HG03432 (cell line): ENCODE results near the gene FITM2.
A peak's percentile ranks its signal among the peaks of the same experiment; 100 is the strongest.
"Not testable (repeated sequence)": the region's sequence is repeated elsewhere in the genome, so short reads cannot be mapped to it uniquely, and the experiment has no call there.

Experiments used
- ATAC-seq: cut with Tn5 transposase; IDR thresholded peaks from one replicate; pipeline ENCODE4 v1.9.1; 2021; ENCODE audit warnings: mild to moderate bottlenecking, moderate library complexity; ENCODE audit not compliant: unreplicated experiment

FITM2 gene

DNA sequence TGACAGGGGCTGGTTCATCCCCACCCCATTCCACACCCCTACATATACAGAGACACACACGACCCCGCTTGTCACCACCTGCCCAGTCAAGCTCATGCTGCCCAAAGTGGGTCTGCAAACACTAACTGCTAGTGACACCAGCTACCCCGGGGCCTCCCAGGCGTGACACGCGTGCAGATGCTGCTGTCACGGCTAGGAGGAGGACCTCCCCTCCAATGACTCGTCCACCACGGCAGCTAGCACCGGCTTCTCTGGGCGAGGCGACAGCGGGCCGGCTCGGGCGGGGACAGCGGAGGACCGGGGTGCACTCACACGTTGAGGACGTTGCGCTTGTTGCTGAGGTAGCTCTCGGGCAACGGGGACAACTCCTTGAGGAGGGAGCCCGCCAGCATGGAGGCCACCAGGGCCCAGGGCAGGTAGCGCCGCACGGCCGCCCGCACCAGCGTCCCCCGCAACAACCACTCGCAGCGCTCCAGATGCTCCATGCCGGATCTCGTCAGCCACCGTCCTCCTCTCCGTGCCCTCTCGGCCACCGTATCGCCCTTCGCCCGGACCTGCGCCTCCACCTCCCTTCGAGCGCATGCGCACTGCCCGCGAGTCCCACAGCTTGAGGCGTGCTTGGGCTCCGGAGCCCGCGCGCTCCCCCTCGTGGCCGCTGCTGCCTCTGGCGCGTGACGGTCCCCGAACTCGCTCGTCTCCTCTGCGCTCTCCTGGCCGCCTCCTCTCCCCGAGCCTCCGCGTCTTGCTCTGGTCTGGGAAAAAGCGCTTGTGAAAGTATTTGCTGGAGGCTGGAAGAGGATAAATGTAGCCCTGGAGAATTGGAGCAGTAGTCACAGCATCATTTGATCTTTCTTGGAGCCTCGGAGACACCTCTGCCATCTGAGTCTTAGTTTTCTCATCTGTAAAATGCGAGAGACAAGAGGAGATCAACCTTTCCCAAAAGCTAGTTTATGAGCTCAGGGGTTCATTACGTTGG, at the start of gene FITM2:
Gene FITM2 (minus strand): TSS at position 539 of the 976 bp plus-strand sequence. CDS start 54 bp downstream, at position 485.
- peak; percentile 92 for ATAC-seq

GRCh38 chr20:44360221-44360620, 49.2 kb upstream of the FITM2 start:
- ATAC-seq = no peak

DNA sequence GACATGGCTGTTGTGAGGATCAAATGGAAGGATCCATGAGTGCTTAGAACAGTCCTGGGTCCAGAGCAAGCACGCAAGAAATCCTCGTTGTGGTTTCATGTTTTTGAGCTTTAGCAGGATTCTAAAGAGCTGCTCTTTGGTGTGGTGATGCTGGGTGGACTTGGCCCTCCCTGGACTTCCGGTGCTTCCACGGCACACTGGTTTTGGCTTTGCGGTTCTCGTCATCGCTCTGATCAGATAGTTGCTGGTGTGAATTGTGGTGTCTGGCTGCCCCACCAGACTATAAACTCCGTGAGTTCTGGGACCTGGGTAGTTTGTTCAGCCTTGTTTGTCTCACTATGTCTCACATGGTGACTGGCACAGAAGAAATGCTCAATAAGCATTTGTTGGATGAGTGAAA, 47.8 kb upstream of the FITM2 start:
- ATAC-seq = no peak

- ATAC-seq = no peak
Observed at GRCh38 chr20:44357555-44358125, 46.6 kb upstream of the FITM2 start.

DNA sequence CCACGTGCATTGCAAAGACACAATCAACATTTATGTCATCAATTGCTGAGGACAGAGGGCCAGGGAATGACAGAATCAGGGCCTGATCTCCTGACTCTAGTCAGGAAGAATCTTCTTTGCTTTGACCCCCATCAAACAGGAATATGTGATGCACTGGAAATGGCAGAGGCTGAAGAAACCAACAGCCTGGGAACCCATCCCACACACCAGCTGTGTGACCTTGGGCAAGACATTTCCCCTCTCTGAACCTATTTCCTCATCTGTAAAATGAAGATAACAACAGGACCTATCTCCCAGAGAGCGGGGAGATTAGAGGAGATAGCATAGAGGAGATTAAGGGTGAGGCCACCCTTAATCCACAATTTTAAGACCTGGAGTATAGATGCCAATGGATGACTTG, 46.0 kb upstream of the FITM2 start:
- ATAC-seq = no peak

GRCh38 chr20:44356353-44356723, 45.3 kb upstream of the FITM2 start:
- ATAC-seq = no peak

DNA sequence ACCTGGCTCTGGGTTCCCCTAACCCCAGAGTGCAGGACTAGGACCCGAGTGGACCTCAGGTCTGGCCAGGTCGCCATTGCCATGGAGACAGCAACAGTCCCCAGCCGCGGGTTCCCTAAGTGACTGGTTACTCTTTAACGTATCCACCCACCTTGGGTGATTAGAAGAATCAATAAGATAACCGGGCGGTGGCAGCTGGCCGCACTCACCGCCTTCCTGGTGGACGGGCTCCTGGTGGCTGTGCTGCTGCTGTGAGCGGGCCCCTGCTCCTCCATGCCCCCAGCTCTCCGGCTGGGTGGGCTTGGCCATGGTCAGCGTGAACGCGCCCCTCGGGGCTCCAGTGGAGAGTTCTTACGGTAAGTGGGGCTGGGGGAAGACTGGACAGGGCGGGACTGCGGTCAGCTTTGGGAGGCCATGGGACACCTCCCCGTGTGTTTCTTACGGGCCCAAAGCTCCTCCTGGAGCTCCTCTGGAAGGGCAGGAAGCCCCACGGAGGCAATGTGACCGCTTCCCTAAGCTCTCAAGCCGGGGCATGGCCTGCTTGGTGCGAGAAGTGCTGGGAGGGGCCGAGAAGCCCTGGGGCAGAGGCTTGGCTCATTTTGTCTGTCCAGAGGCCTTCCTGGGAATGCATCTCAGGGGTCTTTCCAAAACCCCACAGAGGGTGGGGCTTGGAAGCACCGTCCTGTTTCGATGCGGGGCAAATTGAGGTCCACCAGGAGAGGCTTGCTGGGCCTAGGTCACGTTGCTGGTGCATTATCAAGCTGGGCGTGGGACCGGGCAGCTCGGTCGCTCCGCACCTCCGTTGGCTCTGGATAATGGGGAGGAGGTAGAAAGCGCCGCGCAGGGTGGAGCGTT, 44.7 kb upstream of the FITM2 start, which contains the start of gene HNF4A:
Gene HNF4A (plus strand): TSS at position 202 of the 855 bp plus-strand sequence. CDS start 106 bp downstream, at position 308.
- ATAC-seq = no peak

- no peak for ATAC-seq
Observed at GRCh38 chr20:44354979-44355497, 44.0 kb upstream of the FITM2 start.

DNA sequence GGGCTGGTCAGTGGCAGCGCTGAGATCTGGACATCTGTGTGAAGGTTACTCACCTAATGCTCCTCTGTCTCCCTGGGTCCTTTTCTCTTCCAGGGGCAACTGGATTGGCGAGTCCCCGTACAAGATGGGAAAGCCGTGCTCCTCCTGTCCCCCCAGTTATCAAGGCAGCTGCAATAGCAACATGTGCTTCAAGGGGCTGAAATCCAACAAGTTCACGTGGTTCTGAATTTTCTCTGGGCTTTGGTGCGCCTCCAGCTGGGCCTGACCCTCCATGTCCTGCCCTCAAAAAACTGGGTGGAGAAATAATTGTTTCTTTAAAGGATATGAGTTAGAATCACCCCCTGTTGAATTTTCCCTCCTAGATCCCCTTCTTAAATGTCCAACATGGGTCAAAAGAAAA, 39.6 kb upstream of the FITM2 start:
- ATAC-seq = no peak

- no peak for ATAC-seq
Observed at GRCh38 chr20:44349349-44349748, 38.3 kb upstream of the FITM2 start.

DNA sequence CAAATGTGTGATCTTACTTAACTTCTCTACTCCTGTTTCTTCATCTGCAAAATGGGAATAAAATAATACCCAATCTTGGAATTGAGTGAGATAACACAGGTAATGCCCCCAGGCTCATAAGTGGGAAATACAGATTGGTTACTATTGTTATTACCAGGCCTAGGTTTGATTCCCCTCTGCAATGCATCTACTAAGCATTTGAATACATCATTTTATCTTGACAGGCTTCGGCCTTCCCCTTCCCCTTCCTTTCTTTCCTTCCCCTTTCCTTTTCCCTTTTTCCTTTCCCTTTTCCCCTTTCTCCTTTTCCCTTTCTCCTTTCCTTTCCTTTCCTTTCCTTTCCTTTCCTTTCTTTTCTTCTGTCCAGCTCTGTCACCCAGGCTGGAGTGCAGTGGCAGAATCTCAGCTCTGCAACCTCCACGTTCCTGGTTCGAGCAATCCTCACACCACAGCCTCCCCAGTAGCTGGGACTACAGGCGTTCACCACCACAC, 37.2 kb upstream of the FITM2 start:
- no peak for ATAC-seq

- ATAC-seq = not testable (repeated sequence)
Observed at GRCh38 chr20:44345941-44346340, 34.9 kb upstream of the FITM2 start.

DNA sequence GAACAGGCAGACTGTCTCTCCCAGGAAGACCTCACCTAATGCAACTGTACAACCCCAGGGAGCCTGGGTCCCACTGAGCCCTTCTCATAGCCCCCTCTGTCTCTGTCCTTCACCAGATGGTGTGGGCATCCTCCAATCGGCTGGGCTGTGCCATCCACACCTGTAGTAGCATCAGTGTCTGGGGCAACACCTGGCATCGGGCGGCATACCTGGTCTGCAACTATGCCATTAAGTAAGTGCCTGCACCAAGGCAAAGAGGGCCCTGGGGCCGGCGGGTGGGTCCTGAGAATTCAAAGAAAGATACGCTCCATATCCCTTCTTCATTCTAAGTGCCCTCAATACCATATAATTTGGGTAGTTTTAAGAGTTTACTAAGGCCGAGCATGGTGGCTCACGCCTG, 34.1 kb upstream of the FITM2 start:
- no peak for ATAC-seq

GRCh38 chr20:44344723-44345122, 33.7 kb upstream of the FITM2 start:
- ATAC-seq = no peak

- ATAC-seq = no peak
Observed at GRCh38 chr20:44343162-44343675, 32.2 kb upstream of the FITM2 start.

DNA sequence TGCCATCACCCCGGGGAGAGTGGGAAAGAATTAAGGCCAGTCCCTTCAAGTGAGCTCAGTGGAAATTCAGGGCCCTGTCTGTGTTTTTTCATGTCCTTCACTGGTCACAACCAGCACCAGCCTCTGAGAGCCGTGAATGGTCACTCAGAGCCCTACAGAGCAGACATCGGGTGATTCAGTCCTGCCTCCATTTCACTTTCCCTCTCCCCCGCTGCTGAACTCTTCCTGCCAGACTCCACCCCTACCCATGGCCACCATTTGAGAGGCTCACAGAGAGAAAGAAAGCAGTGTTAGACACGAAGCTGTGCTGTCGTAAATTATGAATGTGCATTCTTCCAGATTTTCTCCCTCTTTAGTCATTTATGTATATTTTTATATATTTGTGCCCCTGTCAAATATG, 31.2 kb upstream of the FITM2 start:
- no peak for ATAC-seq

GRCh38 chr20:44336725-44337380, 25.9 kb upstream of the FITM2 start, which contains the start of gene R3HDML:
R3HDML (plus strand) TSS chr20:44337043; CDS start chr20:44337158, 115 bp downstream.
- ATAC-seq = no peak

GRCh38 chr20:44336086-44336485, 25.1 kb upstream of the FITM2 start:
- ATAC-seq = no peak

DNA sequence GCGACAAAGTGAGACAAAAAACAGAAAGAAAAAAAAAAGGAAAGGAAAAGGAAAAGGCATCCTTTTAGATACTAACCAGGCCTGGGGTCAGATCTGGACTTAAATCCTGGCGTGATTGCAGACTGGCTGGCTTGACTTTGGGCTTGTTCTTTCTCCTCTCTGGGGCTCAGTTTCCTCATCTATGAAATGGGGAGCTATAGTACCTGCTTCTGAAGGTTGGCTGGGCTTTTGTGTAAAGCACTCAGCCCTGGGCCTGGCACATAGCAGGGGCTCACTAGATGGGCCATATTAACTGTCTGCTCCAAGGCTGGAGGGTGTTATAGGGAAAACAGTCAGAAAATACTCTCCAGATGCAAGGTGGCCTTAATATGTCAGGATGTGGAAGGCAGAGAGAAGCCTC, 24.7 kb upstream of the FITM2 start:
- no peak for ATAC-seq

GRCh38 chr20:44334709-44335108, 23.7 kb upstream of the FITM2 start:
- ATAC-seq = no peak
